WTC11 (cell line): ENCODE measurements around the gene CRLF1. TPM values are rescaled to one million over a fixed set of nuclear protein-coding genes. Genes with fewer than 3 reads are reported as not detected.

ENCODE experiments used
- AFF4 ChIP-seq: sonication (generic); formaldehyde crosslinking; IDR thresholded peaks from 2 replicates; pipeline ENCODE4 v1.8.1; 2023; ENCODE audit warnings: mild to moderate bottlenecking, missing genetic modification reagents, borderline replicate concordance
- CDX4 ChIP-seq: fragments of 250-450 bp; sonication (Bioruptor Pico); IDR thresholded peaks from 2 replicates; pipeline ENCODE4 v1.9.0; 2021; ENCODE audit warnings: moderate library complexity, mild to moderate bottlenecking, inconsistent platforms, borderline replicate concordance
- CREM ChIP-seq: sonication (generic); formaldehyde crosslinking; IDR thresholded peaks from 2 replicates; pipeline ENCODE4 v1.8.1; 2022; ENCODE audit warnings: mild to moderate bottlenecking, missing genetic modification reagents, moderate library complexity
- CTCF ChIP-seq: fragments of 200-600 bp; IDR thresholded peaks from 2 replicates; pipeline ENCODE4 v1.8.0; 2022; ENCODE audit warnings: antibody characterized with exemption
- E2F5 ChIP-seq: sonication (generic); formaldehyde crosslinking; IDR thresholded peaks from 2 replicates; pipeline ENCODE4 v1.8.1; 2022; ENCODE audit warnings: mild to moderate bottlenecking, moderate library complexity, missing genetic modification reagents
- FOXP1 ChIP-seq: sonication (generic); formaldehyde crosslinking; IDR thresholded peaks from 2 replicates; pipeline ENCODE4 v1.8.0; 2022; ENCODE audit warnings: missing genetic modification reagents, mild to moderate bottlenecking, moderate library complexity, borderline replicate concordance
- GRHL2 ChIP-seq: fragments of 250-450 bp; sonication (Bioruptor Pico); IDR thresholded peaks from 2 replicates; pipeline ENCODE4 v1.8.0; 2022; ENCODE audit warnings: mild to moderate bottlenecking, moderate library complexity; ENCODE audit not compliant: insufficient replicate concordance, severe bottlenecking
- IRF1 ChIP-seq: sonication (generic); formaldehyde crosslinking; IDR thresholded peaks from 2 replicates; pipeline ENCODE4 v1.8.0; 2023; ENCODE audit warnings: missing genetic modification reagents
- MAX ChIP-seq: sonication (generic); formaldehyde crosslinking; IDR thresholded peaks from 2 replicates; pipeline ENCODE4 v1.8.0; 2022; ENCODE audit warnings: mild to moderate bottlenecking, missing genetic modification reagents
- NFATC4 ChIP-seq: fragments of 250-450 bp; sonication (Bioruptor Pico); IDR thresholded peaks from 2 replicates; pipeline ENCODE4 v1.9.0; 2021; ENCODE audit warnings: mild to moderate bottlenecking
- NFYB ChIP-seq: sonication (generic); formaldehyde crosslinking; conservative IDR thresholded peaks from 2 replicates; pipeline ENCODE4 v1.8.0; 2022; ENCODE audit warnings: low read depth, missing genetic modification reagents
- NR3C1 ChIP-seq: sonication (generic); formaldehyde crosslinking; conservative IDR thresholded peaks from 2 replicates; pipeline ENCODE4 v1.8.1; 2023; ENCODE audit warnings: low read depth, mild to moderate bottlenecking, missing genetic modification reagents
- PRDM15 ChIP-seq: sonication (generic); formaldehyde crosslinking; IDR thresholded peaks from 2 replicates; pipeline ENCODE4 v1.8.0; 2022; ENCODE audit warnings: missing genetic modification reagents
- PREB ChIP-seq: sonication (generic); formaldehyde crosslinking; IDR thresholded peaks from 2 replicates; pipeline ENCODE4 v1.8.1; 2022; ENCODE audit warnings: mild to moderate bottlenecking, missing genetic modification reagents, moderate library complexity, borderline replicate concordance
- RORB ChIP-seq: fragments of 250-450 bp; sonication (Bioruptor Pico); IDR thresholded peaks from 2 replicates; pipeline ENCODE4 v1.9.0; 2021; ENCODE audit warnings: mild to moderate bottlenecking
- TEAD1 ChIP-seq: sonication (generic); formaldehyde crosslinking; IDR thresholded peaks from 2 replicates; pipeline ENCODE4 v1.8.0; 2022; ENCODE audit warnings: mild to moderate bottlenecking, missing genetic modification reagents
- ZNF138 ChIP-seq: sonication (generic); formaldehyde crosslinking; conservative IDR thresholded peaks from 2 replicates; pipeline ENCODE4 v1.8.1; 2022; ENCODE audit warnings: mild to moderate bottlenecking, moderate library complexity, missing genetic modification reagents
- ZNF263 ChIP-seq: sonication (generic); formaldehyde crosslinking; IDR thresholded peaks from 2 replicates; pipeline ENCODE4 v1.8.1; 2022; ENCODE audit warnings: low read depth, mild to moderate bottlenecking, moderate library complexity, missing genetic modification reagents
- ZNF317 ChIP-seq: sonication (generic); formaldehyde crosslinking; IDR thresholded peaks from 2 replicates; pipeline ENCODE4 v1.8.1; 2023; ENCODE audit warnings: low read depth, mild to moderate bottlenecking, moderate library complexity, missing genetic modification reagents, borderline replicate concordance
- ZNF423 ChIP-seq: fragments of 250-450 bp; sonication (Bioruptor Pico); IDR thresholded peaks from 2 replicates; pipeline ENCODE4 v2.1.2; 2022; ENCODE audit warnings: mild to moderate bottlenecking, moderate library complexity
- ZNF425 ChIP-seq: fragments of 250-450 bp; sonication (Bioruptor Pico); conservative IDR thresholded peaks from 2 replicates; pipeline ENCODE4 v1.9.0; 2021; ENCODE audit warnings: mild to moderate bottlenecking
- total RNA-seq: library from RNA; stranded (reverse); gene quantifications from 3 replicates; pipeline ENCODE4 v1.2.3, GENCODE V29; 2021

Gene CRLF1
- total RNA-seq, 1 experiment from 2014 or later, result 36.4 TPM

GRCh38 chr19:18590273-18591272, 16.0 kb downstream of the CRLF1 start (continued):
- TF ChIP-seq AFF4 (CRISPR knock-in tag) (no peak), ZNF263 (no peak), FOXP1 (no peak), E2F5 (CRISPR knock-in tag) (peak; percentile 26; the same call in 1 of the 2 replicates), ZNF423 (CRISPR knock-in tag) (no peak), RORB (no peak), TEAD1 (CRISPR knock-in tag) (peak; percentile 75), NFYB (0 out of 2 replicates have a peak, but pooled peaks have one; percentile 36), NFATC4 (CRISPR knock-in tag) (no peak), ZNF425 (CRISPR knock-in tag) (no peak), GRHL2 (CRISPR knock-in tag) (no peak), CTCF (peak; percentile 38; the same call in 1 of the 2 replicates), NR3C1 (CRISPR knock-in tag) (no peak), IRF1 (CRISPR knock-in tag) (no peak), PREB (CRISPR knock-in tag) (no peak), ZNF138 (CRISPR knock-in tag) (no peak), MAX (CRISPR knock-in tag) (peak; percentile 74; the same call in 1 of the 2 replicates), CREM (CRISPR knock-in tag) (peak; percentile 85; the same call in 1 of the 2 replicates), PRDM15 (CRISPR knock-in tag) (peak; percentile 56), ZNF317 (CRISPR knock-in tag) (no peak), CDX4 (no peak)
